Measurements from ENCODE around the gene TAGAP. TPM values are rescaled to one million over a fixed set of nuclear protein-coding genes. Genes with fewer than 3 reads are reported as not detected.
"Not testable (repeated sequence)": the region's sequence is repeated elsewhere in the genome, so short reads cannot be mapped to it uniquely, and the experiment has no call there.

Gene TAGAP
- total RNA-seq, 6 donors from 2014 or later: 7.8 to 19.3 (median 8.8) TPM

DNA sequence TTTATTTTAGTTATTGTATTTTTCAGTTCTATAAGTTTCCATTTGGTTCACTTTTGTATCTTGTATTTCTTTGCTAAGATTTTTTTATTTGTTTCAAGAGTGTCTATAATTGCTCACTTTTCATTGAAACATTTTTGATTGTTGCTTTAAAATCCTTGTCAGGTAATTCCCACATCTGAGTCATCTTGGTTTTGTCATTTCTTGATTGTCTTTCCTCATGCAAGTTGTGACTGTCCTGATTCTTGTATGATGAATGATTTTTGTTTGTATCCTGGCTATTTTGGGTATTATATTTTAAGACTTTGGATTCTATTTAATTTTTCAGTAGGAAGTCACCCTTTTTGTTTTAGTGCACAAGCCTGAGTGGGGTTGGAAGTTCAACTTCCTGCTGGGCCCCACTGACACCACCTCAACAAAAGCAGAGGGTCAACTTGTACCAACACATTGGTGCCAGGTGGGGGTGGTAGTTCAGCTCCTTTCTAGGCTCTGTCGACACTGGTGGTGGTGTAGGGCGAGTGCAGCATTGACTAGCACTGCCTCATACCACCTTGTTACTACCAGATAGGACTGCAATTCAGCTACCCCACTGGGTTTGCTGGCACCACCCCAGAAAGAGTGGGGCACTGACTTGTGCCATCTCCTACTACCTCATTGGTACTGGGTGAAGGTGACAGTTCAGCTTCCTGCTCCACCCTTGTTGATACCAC, 53.6 kb downstream of the TAGAP start:
- 89 to 95% methylated on average over 2 of the region's 2 CpGs for WGBS, 2 donors
- Histone ChIP-seq H3K36me3 (no peaks in the 10 kb centered on the region), H3K27me3 (no peaks in the 10 kb centered on the region), H3K9me3 (peaks cover 0 to 7% (median 0%) of the 10 kb centered on the region in 4 donors), H3K4me1 (no peaks in the 10 kb centered on the region), H3K27ac (no peak overlapping the region), H3K4me3 (no peak overlapping the region)
- no peak for ATAC-seq (ENCODE audit: low FRiP score in 2 of 2)
- no peak for TF ChIP-seq POLR2A (IDR thresholded peaks at IDR 0.05)
- TF ChIP-seq EP300 (IDR thresholded peaks at IDR 0.05): no peak
- TF ChIP-seq, protein P1, sequence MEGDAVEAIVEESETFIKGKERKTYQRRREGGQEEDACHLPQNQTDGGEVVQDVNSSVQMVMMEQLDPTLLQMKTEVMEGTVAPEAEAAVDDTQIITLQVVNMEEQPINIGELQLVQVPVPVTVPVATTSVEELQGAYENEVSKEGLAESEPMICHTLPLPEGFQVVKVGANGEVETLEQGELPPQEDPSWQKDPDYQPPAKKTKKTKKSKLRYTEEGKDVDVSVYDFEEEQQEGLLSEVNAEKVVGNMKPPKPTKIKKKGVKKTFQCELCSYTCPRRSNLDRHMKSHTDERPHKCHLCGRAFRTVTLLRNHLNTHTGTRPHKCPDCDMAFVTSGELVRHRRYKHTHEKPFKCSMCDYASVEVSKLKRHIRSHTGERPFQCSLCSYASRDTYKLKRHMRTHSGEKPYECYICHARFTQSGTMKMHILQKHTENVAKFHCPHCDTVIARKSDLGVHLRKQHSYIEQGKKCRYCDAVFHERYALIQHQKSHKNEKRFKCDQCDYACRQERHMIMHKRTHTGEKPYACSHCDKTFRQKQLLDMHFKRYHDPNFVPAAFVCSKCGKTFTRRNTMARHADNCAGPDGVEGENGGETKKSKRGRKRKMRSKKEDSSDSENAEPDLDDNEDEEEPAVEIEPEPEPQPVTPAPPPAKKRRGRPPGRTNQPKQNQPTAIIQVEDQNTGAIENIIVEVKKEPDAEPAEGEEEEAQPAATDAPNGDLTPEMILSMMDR (IDR thresholded peaks at IDR 0.05): no peak
- TF ChIP-seq POLR2AphosphoS5 (IDR thresholded peaks at IDR 0.05): no peak
- no peak for DNase-seq

- not testable (repeated sequence) for H3K9me3 ChIP-seq; ATAC-seq (ENCODE audit: low FRiP score in 2 of 2); H3K27ac ChIP-seq; H3K4me3 ChIP-seq; H3K4me1 ChIP-seq; H3K27me3 ChIP-seq; DNase-seq; H3K36me3 ChIP-seq
- 97 to 100% methylated on average over 2 of the region's 2 CpGs for WGBS, 2 donors
Observed at GRCh38 chr6:158989711-158990110, 55.1 kb downstream of the TAGAP start.

DNA sequence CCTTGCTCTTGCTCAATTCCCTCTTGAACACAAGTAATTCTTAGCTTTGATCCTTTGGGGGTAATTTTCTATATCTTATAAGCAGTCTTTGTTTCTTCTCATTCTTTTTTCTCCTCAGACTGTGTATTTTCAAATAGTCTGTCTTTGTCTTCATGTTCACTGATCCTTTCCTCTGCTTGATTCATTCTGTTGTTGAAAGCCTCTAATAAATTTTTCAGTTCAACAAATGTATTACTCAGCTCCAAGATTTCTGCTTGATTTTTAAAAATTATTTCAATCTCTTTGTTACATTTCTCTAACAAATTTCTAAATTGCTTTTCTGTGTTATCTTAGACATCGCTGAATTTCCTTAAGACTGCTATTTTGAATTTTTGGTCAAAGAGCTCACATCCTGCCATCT, 56.3 kb downstream of the TAGAP start:
- no peak for TF ChIP-seq EP300 (IDR thresholded peaks at IDR 0.05)
- no peak for TF ChIP-seq POLR2AphosphoS5 (IDR thresholded peaks at IDR 0.05)
- TF ChIP-seq, protein P1 (IDR thresholded peaks at IDR 0.05): no peak
- no peak for TF ChIP-seq POLR2A (IDR thresholded peaks at IDR 0.05)
- Histone ChIP-seq H3K9me3 (peaks cover 0 to 7% (median 0%) of the 10 kb centered on the region in 4 donors), H3K36me3 (no peaks in the 10 kb centered on the region), H3K4me3 (no peak overlapping the region), H3K4me1 (no peaks in the 10 kb centered on the region), H3K27ac (no peak overlapping the region), H3K27me3 (no peaks in the 10 kb centered on the region)
- 96 to 100% methylated on average over 1 of the region's 1 CpG for WGBS, 2 donors
- no peak for ATAC-seq (ENCODE audit: low FRiP score in 2 of 2)
- DNase-seq: no peak

DNA sequence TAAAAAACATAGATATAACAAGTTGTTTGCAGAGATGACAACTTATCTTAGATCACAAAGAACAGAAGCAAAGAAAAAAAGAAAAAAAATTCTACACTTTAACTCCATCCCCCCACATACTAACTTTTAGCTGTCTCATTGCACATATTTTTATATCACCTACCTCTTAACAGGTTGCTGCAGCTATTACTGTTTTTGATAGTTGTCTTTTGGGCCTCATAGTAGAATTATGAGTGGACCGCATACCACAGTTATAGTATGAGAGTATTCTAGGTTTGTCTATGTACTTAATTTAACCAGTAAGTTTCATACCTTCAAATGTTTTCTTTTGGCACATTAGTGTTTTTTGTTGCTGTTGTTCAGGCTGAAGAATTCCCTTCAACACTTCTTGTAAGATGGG, 57.1 kb downstream of the TAGAP start:
- ATAC-seq (ENCODE audit: low FRiP score in 2 of 2) (no peak), DNase-seq (no peak)
- Histone ChIP-seq H3K36me3 (no peaks in the 10 kb centered on the region), H3K27me3 (no peaks in the 10 kb centered on the region), H3K27ac (no peak overlapping the region), H3K4me3 (no peak overlapping the region), H3K9me3 (peaks cover 0 to 7% (median 0%) of the 10 kb centered on the region in 4 donors), H3K4me1 (no peaks in the 10 kb centered on the region)
- TF ChIP-seq, protein P1 (IDR thresholded peaks at IDR 0.05): no peak
- 78 to 80% methylated on average over 1 of the region's 1 CpG for WGBS, 2 donors

Other genes starting within 250 kb of the TAGAP start
- gene EZR, start 225.6 kb downstream of the TAGAP start, total RNA-seq: 100 to 1,000 TPM; 188 to 810 (median 346) TPM
- gene RSPH3, start 44.8 kb downstream of the TAGAP start, total RNA-seq: 10 to 100 TPM; 14.7 to 22.0 (median 18.2) TPM
- gene FNDC1, start 124.4 kb upstream of the TAGAP start, total RNA-seq: 1 to 10 TPM in 2 of 6 donors, under 1 TPM in 2, not detected in 2; 0.30 to 1.8 (median 0.65) TPM